K562 (cell line): ENCODE results near the gene SOX18. TPM values are rescaled to one million over a fixed set of nuclear protein-coding genes. Genes with fewer than 3 reads are reported as not detected.

Source experiments
- BHLHE40 ChIP-seq: IDR thresholded peaks from 2 replicates; pipeline ENCODE4 v1.6.1; 2011; ENCODE audit warnings: low read length, improper control_type of control experiment
- BRF1 ChIP-seq: IDR thresholded peaks from 3 replicates; pipeline ENCODE4 v1.6.1; 2011; ENCODE audit warnings: borderline replicate concordance, mild to moderate bottlenecking; ENCODE audit not compliant: insufficient read length; ENCODE audit errors: extremely low read depth
- CCNT2 ChIP-seq: IDR thresholded peaks from 2 replicates; pipeline ENCODE4 v1.6.1; 2011; ENCODE audit warnings: borderline replicate concordance, low read depth, mild to moderate bottlenecking, moderate library complexity, mixed read lengths, low read length; ENCODE audit not compliant: insufficient read length; ENCODE audit errors: extremely low read depth
- CTBP1 ChIP-seq: fragments of 450-650 bp; IDR thresholded peaks from 2 replicates; pipeline ENCODE4 v1.6.1; 2016; ENCODE audit warnings: borderline replicate concordance
- FOS ChIP-seq: IDR thresholded peaks from 3 replicates; pipeline ENCODE4 v1.6.1; 2011; ENCODE audit not compliant: insufficient read length; ENCODE audit errors: extremely low read depth
- GATAD2B ChIP-seq: fragments of 450-650 bp; IDR thresholded peaks from 2 replicates; pipeline ENCODE4 v1.6.1; 2017; ENCODE audit warnings: mild to moderate bottlenecking, borderline replicate concordance
- GTF2F1 ChIP-seq: IDR thresholded peaks from 2 replicates; pipeline ENCODE4 v1.6.1; 2011; ENCODE audit warnings: low read depth, low read length, improper control_type of control experiment
- KAT7 ChIP-seq: sonication (generic); formaldehyde crosslinking; IDR thresholded peaks from 2 replicates; pipeline ENCODE4 v1.8.0; 2022; ENCODE audit warnings: missing genetic modification reagents, mild to moderate bottlenecking, borderline replicate concordance
- PHF8 ChIP-seq: fragments of 200-600 bp; sonication (generic); IDR thresholded peaks from 2 replicates; pipeline ENCODE4 v1.6.1; 2012; ENCODE audit warnings: mixed run types, mild to moderate bottlenecking, inconsistent platforms, low read length, moderate library complexity, borderline replicate concordance
- POU5F1 ChIP-seq: fragments of 150-350 bp; IDR thresholded peaks from 2 replicates; pipeline ENCODE4 v1.6.1; 2014; ENCODE audit warnings: borderline replicate concordance, low read length, low read depth, mild to moderate bottlenecking; ENCODE audit not compliant: partially characterized antibody
- SPI1 ChIP-seq: IDR thresholded peaks from 2 replicates; pipeline ENCODE4 v1.6.1; 2011; ENCODE audit warnings: low read depth, low read length, control low read depth, borderline replicate concordance
- ZNF696 ChIP-seq: fragments of 250-450 bp; sonication (Bioruptor Pico); conservative IDR thresholded peaks from 2 replicates; pipeline ENCODE4 v1.4.0; 2020; ENCODE audit warnings: mild to moderate bottlenecking, moderate library complexity
- polyA plus RNA-seq, 8 experiments: library from polyadenylated mRNA; depleted of rRNA in 4 of 8; stranded (reverse) in 5 of 8; unstranded in 3 of 8; fragments of >200 nt; fragmentation: Nextera tagmentation in 2 of 8; fragmentation: Illumina TruSeq in 1 of 8; extraction: Ambion mirVana in 2 of 8; extraction: Trizol in 1 of 8; gene quantifications; 2 replicates each; pipeline versions ENCODE4 v1.2.1 to v1.2.3, GENCODE V29; 2011 to 2014; ENCODE audit warnings: inconsistent platforms in 1 of 8, missing spikeins in 1 of 8
- total RNA-seq, 7 experiments: library from RNA; depleted of rRNA in 6 of 7; stranded (reverse); fragments of >200 nt in 6 of 7; fragmentation: Illumina TruSeq in 2 of 7; extraction: Trizol in 2 of 7; gene quantifications; 2 replicates each; pipeline versions ENCODE4 v1.2.1 to v1.2.3, GENCODE V29; 2011 to 2021; ENCODE audit warnings: low replicate concordance in 1 of 7
- TF ChIP-seq, protein P1 (sequence below): sonication (generic); formaldehyde crosslinking; IDR thresholded peaks from 2 replicates; pipeline ENCODE4 v1.8.0; 2022; ENCODE audit warnings: mild to moderate bottlenecking, missing genetic modification reagents
- TF ChIP-seq, protein P2 (sequence below): sonication (generic); formaldehyde crosslinking; IDR thresholded peaks from 2 replicates; pipeline ENCODE4 v1.8.1; 2023; ENCODE audit warnings: mild to moderate bottlenecking, missing genetic modification reagents
- TF ChIP-seq, protein P3 (sequence below): fragments of 450-650 bp; IDR thresholded peaks from 2 replicates; pipeline ENCODE4 v1.6.1; 2014; ENCODE audit warnings: low read depth, mild to moderate bottlenecking, moderate library complexity, borderline replicate concordance
- TF ChIP-seq, protein P4 (sequence below): sonication (generic); formaldehyde crosslinking; IDR thresholded peaks from 2 replicates; pipeline ENCODE4 v1.8.0; 2022; ENCODE audit warnings: missing genetic modification reagents, mild to moderate bottlenecking, moderate library complexity, borderline replicate concordance
- TF ChIP-seq, protein P5 (sequence below): fragments of 250-450 bp; sonication (Bioruptor Pico); IDR thresholded peaks from 2 replicates; pipeline ENCODE4 v1.5.0; 2021
- TF ChIP-seq, protein P6 (sequence below): sonication (generic); formaldehyde crosslinking; IDR thresholded peaks from 2 replicates; pipeline ENCODE4 v1.8.1; 2023; ENCODE audit warnings: mild to moderate bottlenecking, missing genetic modification reagents

SOX18 gene
- total and polyA plus RNA-seq, 9 of the 15 experiments (the other 6 are each of a cell fraction or from before 2014, with no cell fraction given), result 0.15 to 19.8 (median 0.33) TPM

DNA sequence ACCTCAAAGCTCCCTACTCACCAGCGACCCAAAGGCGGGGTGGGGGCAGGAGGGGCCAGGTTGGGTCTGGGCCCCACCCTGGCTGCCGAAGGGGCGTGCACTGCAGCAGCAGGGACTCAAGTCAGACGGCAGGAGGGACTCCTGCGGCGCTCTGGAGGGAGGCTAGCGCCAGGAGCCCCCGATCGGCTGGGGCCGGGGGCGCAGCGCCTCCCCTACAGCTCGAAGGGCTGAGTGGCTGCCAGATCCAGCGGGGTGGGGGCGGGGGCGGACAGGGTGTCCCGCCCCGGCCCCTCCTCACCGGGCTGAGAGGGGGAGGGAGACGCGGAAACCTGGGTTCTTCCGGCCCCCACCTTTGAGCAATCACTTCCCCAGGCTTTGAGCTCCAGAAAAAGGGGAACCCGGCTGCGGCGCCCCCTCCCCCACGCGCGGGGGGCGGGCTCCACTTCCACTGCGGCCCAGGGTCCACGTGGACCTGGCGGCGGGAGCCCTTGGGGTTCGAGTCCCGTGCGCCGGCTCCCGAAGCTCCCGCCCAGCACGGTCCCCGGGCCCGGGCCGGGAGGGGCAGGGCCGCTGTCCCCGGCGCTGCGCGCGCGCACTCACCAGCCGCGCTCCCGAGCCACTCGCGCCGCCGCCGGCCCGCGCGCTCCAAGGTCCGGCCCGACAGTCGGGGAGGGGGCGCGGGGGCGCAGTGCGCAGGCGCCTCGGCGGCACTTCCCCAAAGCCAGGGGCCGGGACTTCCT is 30.0 kb upstream of the SOX18 start, which contains the start of gene RGS19 (continued):
- TF ChIP-seq, protein P1, sequence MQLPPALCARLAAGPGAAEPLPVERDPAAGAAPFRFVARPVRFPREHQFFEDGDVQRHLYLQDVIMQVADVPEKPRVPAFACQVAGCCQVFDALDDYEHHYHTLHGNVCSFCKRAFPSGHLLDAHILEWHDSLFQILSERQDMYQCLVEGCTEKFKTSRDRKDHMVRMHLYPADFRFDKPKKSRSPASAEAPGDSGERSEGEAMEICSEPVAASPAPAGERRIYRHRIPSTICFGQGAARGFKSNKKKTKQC, result no peak
- TF ChIP-seq KAT7 (CRISPR knock-in tag) (no peak), PHF8 (peak; percentile 66; the same call in 1 of the 2 replicates), SPI1 (peak; percentile 96), BRF1 (no peak), GTF2F1 (no peak), CTBP1 (peak; percentile 73; the same call in 1 of the 2 replicates), CCNT2 (peak; percentile 79), BHLHE40 (peak; percentile 79), GATAD2B (peak; percentile 64; the same call in 1 of the 2 replicates), POU5F1 (no peak), ZNF696 (CRISPR knock-in tag) (no peak), FOS (no peak)
- TF ChIP-seq, protein P2, sequence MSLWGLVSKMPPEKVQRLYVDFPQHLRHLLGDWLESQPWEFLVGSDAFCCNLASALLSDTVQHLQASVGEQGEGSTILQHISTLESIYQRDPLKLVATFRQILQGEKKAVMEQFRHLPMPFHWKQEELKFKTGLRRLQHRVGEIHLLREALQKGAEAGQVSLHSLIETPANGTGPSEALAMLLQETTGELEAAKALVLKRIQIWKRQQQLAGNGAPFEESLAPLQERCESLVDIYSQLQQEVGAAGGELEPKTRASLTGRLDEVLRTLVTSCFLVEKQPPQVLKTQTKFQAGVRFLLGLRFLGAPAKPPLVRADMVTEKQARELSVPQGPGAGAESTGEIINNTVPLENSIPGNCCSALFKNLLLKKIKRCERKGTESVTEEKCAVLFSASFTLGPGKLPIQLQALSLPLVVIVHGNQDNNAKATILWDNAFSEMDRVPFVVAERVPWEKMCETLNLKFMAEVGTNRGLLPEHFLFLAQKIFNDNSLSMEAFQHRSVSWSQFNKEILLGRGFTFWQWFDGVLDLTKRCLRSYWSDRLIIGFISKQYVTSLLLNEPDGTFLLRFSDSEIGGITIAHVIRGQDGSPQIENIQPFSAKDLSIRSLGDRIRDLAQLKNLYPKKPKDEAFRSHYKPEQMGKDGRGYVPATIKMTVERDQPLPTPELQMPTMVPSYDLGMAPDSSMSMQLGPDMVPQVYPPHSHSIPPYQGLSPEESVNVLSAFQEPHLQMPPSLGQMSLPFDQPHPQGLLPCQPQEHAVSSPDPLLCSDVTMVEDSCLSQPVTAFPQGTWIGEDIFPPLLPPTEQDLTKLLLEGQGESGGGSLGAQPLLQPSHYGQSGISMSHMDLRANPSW (CRISPR knock-in tag), result no peak
- TF ChIP-seq, protein P3, sequence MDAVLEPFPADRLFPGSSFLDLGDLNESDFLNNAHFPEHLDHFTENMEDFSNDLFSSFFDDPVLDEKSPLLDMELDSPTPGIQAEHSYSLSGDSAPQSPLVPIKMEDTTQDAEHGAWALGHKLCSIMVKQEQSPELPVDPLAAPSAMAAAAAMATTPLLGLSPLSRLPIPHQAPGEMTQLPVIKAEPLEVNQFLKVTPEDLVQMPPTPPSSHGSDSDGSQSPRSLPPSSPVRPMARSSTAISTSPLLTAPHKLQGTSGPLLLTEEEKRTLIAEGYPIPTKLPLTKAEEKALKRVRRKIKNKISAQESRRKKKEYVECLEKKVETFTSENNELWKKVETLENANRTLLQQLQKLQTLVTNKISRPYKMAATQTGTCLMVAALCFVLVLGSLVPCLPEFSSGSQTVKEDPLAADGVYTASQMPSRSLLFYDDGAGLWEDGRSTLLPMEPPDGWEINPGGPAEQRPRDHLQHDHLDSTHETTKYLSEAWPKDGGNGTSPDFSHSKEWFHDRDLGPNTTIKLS, result peak; percentile 80
- TF ChIP-seq, protein P4, sequence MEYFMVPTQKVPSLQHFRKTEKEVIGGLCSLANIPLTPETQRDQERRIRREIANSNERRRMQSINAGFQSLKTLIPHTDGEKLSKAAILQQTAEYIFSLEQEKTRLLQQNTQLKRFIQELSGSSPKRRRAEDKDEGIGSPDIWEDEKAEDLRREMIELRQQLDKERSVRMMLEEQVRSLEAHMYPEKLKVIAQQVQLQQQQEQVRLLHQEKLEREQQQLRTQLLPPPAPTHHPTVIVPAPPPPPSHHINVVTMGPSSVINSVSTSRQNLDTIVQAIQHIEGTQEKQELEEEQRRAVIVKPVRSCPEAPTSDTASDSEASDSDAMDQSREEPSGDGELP (CRISPR knock-in tag), result 0 out of 2 replicates have a peak, but pooled peaks have one; percentile 25
- TF ChIP-seq, protein P5, sequence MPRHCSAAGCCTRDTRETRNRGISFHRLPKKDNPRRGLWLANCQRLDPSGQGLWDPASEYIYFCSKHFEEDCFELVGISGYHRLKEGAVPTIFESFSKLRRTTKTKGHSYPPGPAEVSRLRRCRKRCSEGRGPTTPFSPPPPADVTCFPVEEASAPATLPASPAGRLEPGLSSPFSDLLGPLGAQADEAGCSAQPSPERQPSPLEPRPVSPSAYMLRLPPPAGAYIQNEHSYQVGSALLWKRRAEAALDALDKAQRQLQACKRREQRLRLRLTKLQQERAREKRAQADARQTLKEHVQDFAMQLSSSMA (CRISPR knock-in tag), result 0 out of 2 replicates have a peak, but pooled peaks have one; percentile 45
- TF ChIP-seq, protein P6, sequence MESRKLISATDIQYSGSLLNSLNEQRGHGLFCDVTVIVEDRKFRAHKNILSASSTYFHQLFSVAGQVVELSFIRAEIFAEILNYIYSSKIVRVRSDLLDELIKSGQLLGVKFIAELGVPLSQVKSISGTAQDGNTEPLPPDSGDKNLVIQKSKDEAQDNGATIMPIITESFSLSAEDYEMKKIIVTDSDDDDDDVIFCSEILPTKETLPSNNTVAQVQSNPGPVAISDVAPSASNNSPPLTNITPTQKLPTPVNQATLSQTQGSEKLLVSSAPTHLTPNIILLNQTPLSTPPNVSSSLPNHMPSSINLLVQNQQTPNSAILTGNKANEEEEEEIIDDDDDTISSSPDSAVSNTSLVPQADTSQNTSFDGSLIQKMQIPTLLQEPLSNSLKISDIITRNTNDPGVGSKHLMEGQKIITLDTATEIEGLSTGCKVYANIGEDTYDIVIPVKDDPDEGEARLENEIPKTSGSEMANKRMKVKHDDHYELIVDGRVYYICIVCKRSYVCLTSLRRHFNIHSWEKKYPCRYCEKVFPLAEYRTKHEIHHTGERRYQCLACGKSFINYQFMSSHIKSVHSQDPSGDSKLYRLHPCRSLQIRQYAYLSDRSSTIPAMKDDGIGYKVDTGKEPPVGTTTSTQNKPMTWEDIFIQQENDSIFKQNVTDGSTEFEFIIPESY (CRISPR knock-in tag), result no peak
- TF ChIP-seq, all 486 proteins: peak for 81
